CD4-positive, alpha-beta T cell treated with Interleukin-4 for 4 hours (primary cell): ENCODE results near the gene TBC1D17.
A peak's percentile ranks its signal among the peaks of the same experiment; 100 is the strongest.

ENCODE experiments used
- DNase-seq: peaks from one replicate; pipeline ENCODE4 v3.0.0-alpha.2; 2020

TBC1D17 gene

DNA sequence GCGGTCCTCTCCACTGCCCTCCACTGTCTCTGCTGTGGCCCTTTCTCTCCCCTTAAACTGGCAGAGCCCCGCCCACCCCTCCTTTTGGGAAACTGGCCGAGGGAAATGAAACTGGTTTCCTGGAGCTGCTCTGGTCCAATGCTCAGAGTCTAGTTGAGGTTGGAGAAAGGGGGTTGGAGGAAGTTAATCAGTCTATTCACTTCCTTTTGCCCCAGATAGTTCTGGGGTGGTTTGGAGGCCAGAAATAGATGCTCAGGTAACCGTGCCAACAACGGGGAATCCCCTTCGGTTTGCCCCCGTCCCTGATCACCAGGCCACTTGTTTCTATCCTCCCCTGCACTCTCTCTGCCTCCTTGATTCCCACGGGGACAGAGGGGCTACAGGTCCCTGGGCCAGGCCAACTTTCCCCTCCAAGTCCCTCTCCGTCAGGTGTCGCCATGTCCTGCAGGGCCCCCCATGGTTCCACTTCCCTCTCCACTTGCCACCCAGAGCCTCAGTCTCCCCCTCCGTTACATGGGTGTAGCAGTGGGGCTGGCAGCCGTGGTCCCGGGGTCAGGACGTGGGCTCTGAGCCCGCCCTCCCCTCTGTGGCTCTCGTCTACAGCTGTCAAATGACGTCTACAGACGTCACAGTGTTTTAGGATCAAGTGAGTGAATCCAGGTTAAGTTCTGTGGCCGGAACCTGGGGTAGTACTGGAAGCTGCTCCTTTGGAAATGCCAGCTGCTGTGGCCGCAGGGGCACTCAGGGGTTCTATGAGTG lies 19.5 kb downstream of the TBC1D17 start, which contains the start of gene IL4I1:
Gene IL4I1 (minus strand): TSS at position 25 of the 759 bp plus-strand sequence. CDS start 727 bp downstream, outside the sequence.
- peak; percentile 89 for DNase-seq

DNA sequence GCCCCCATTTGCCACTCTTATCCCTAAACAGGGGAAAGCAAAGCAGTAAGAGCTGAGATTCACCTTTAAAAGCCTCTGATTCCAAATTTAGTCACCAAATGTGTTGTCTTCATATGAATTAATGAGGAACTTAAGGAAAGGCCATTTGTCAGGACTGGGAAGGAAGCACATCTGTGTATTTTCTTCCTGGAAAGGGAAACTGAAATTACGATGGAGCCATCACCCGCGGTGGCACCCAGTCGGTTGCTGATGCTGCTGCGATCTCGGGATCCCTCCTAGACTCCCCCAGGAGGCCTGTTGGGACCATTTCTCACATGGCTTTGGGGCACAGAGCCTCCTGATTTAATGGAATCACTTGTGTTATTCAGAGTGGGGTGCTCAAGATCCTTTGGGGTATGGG lies 26.6 kb downstream of the TBC1D17 start:
- no peak for DNase-seq

DNA sequence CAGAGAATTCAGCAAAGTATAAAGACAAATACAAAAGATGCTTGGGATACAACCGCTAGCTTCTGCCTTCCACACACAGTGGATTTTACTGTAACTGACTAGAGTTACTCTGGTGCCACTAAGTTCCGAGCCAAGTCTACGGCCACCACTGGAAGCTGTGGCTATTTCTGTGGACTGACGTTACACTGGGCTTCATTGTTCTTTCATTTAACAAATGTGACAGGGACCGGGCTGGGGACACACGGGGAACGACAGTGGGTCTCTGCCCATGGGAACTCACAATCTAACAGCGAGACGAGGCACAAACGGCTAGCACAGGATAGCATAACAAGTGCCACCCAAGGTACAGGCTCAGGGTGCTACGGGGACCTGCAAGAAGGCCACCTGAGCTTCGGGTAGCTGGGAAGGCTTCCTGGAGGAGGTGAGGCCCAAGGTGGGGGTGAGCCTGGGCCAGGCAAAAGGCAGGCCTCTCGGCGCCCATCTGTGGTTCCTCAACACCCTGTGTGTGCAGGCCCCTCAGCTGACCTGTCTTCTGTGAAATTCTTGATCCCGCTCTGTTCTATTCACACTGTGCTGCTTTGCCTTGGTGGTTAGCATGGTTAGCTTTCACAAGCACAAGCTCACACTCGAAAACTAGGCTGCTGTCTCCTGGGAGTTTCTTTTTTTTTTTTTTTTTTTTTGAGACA lies 29.5 kb downstream of the TBC1D17 start:
- no peak for DNase-seq

DNA sequence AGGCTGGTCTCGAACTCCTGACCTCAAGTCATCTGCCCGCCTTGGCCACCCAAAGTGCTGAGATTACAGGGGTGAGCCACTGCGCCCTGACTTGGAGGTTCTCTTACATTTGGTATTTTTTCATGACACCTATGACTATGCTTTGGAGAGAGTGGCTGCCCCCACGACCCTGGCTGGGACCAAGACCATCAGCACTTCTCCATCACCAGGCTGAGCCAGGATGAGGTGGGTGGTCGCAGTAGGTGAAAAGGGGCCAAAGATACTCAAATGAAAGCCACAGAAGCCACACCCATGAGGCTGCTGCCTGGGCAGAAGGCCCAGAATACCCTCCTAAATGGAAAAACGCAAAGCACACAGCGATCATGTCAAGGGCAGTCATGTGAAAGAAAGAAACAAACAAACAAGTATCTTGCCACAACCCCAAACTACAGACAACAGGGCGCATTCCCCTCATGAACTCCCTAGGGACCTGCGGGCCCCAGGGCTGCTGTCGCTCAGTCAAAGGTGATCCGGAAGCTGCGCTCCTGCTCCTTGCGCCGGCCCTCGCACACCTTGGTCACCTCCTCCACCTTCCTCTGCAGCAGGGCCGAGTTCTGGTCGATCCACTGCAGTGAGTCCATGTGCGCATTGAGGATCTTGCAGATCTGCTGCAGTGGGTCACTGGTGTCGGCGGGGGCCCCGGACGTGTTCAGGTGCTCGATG lies 30.4 kb downstream of the TBC1D17 start:
- no peak for DNase-seq

DNA sequence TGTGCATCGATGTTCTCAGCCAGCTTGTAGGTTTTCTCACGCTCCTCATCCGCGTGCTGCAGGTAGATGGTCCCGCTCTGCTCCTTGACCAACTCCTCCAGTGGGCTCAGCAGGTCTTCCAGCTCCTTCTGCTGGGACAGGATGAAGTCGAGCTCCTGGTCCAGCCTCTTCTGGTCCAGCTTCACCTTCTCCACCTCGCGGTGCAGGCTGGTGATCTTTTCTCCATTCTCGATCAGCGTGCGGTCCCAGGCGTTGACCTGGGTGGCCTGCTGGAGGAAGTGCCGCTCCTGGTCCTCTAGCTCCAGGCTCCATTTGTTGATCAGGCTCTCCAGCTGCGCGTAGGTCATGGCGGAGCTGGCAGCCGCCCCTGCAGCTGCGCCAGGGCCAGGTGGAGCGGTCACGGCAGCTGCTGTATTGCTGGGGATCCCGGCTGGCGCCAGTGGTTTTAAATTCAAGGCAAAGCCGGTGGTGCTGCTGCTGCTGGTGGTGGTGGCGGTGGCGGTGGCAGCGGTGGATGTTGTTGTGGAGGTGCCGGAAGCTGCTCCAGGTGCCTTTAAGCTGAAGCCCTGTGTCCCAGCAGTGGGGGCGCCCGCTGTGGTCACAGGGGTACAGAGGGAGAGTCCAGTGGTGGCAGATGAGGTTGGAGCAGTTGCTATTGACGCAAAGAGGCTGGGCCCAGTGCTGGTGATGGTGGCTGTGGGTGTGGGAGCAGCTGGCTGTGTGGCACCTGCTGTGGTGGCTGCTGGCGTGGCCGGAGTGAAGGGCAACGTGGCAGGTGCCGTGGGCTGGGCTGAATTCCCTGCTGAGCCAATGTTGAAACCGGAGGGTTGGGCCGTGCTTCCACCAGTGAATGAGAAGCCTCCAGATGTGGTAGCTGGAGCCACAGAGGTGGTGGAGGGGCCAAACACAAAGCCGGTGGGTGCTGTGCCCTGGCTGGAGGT lies 31.2 kb downstream of the TBC1D17 start:
- no peak for DNase-seq

DNA sequence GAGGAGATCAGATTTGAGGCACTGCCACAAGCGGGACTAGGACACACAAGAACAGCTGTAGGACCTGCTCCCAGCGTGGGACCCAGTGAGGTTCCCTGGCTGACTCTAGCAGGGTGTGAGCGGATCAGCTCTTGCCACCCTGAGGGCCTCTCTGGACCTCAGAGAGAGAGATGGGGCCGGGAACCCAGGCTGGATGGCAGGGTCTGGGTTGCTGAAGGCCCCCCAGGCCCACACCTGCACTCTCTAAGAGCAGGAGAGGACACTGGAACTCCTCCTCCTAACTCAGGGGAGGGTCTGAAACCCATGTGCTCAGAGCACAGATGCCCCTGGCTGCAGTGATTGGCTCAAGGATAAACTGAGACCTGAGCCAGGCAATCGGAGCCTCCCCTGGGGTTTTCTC lies 32.7 kb downstream of the TBC1D17 start:
- no peak for DNase-seq

DNA sequence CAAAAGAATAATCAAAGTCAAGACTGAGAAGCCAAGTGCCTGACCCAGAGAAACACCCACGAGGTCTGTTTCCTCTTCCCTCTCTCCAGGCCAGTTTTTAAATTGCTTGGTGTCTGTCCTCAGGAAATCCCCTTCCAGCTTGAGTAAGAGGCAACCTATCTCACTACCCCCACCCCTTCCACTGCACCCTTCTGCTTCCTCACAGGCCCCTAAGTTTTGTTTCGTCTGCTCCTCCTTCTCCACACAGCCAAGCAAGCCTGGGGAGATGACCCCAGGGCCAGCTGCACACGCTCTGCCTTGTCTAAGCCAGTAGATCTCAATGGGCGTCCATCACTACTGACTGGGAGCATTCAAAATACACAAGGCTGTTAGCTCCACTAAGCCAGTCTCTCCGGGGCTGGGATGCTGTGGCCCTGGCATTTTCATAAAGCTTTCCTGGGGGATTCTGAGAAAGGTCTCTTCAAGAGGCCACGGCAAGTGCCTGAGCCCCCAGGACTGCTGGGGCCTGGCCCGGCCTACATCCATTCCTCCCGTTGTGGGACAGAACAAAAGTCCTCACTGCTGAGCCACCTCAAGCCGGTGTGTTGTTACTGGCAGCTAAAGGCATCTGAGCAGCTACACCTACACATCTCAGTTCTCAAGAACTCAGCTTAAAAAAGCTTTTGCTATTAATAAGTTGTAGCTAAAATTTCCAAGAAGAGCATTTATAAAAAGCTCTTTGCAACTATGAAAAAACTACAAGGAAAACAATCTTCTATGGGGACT lies 34.1 kb downstream of the TBC1D17 start:
- peak; percentile 56 for DNase-seq

DNA sequence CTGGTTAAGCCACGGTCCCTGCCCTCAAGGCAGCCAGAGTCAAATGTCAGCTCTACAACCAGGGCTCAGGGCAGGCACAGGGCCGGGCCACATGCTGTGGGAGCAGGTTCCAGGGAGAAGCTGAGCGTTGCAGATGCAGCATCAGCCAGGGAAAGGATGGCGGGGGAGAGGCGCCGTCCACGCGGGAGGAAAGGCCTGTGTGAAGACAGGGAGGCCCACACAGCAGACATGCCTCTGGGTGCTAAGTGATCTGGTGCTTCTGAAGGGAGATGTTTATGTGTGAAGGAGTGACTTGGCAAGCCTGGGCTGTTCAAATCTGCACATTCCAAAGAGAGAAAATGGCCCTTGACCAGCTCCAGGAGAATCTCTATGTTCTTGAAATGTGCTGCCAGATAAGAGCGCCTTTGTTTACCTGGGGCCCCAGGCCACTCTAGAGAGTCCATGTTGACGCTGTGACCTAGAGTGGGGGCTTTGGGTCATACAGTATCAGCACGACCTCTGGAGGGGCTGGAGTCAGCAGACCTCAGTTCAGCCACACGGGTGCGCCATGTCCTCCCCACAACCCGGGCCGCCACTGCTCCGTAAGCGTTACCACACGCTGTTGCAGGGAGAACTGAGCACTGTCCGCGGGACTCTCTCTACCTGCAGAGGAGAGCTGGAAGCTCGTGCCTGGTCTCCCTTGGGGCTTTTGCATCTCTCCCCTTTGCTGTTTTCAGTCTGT lies 35.6 kb downstream of the TBC1D17 start:
- no peak for DNase-seq

DNA sequence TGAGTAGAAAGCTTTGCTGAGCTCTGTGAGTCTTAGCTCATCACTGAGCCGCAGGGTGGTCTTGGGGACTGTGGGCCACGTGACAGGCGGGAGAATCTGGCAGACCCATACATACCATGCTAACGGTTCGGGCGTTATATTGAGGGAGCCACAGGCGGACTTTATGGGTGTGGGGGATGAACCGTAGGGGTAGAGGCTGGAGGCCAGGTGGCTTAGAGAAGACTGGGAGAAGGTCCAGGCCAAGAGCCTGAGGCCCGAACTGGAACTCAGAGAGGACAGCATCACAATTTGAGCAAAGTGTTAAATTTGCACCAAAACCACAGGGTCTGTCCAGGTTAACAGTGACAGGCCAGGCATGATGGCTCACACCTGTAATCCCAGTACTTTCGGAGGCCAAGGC lies 36.2 kb downstream of the TBC1D17 start:
- no peak for DNase-seq

DNA sequence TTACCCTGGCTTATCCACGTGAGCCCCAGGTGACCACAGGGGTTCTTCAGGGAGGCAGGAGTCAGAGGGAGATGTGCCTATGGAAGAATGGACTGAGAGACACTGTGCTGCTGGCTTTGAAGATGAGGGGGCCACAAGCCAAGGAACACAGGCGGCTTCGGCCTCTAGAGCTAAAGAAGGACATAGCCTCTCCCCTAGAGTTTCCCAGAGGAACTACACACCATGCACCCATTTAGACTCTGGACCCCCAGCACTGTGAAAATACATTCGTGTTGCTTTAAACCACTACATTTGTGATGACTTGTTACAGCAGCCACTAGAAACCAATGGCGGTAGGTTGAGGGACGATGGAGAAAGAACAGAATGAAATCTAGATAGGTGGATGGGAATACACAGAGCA lies 37.8 kb downstream of the TBC1D17 start:
- no peak for DNase-seq

DNA sequence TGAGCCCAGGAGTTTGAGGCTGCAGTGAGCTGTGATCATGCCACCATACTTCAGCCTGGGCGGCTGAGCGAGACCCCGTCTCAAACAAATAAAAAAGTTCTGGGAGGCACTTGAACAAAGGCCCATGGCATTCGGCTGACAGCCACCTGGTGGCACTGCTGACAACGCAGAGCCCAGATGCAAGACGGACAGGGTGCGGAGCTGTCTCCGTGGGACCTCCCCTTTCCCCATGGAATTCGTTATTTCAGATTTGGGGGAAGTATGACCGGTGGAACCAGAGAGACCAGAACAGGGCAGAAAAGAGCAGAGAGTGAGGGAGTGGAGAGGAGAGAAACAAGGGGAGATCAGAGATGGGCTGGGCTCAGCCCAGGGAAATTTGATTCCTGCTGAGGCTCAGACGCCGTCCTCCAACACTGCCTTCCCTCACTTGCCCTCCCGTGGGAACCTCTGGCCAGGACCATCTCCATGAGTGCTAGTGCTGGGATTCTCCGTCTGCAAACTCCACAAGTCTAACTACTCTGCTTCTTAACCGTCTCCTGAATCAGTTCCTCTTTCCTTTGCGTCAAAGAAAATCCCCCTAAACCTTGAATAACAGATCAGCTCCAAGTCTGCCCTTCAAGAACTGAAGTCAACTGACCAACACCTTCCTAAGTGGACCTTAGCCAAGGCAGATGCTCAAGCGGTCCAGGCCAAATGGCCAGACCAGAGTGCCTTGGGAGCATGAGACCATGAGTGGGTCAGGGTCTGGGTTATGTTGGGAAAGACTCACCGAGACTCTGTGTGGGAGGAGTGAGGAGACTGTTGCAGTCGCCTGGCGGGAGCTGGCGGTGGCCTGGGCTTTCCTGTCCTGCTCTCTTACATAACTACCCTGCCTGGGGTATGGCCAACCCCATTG lies 39.6 kb downstream of the TBC1D17 start:
- no peak for DNase-seq

DNA sequence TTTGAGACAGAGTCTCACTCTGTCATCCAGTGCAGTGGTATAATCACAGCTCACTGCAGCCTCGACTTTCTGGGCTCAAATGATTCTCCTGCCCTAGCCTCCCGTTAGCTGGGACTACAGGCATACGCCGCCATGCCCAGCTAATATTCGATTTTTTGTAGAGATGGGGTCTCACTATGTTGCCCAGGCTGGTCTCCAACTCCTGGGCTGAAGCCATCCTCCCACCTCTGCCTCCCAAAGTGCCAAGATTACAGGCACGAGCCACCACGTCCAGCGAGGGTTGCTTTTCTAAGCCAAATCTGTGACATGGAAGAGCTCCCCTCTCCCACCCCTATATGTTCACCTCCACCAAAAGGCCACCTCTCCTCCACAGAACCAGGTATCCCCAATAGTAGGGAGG lies 40.6 kb downstream of the TBC1D17 start:
- DNase-seq: no peak

DNA sequence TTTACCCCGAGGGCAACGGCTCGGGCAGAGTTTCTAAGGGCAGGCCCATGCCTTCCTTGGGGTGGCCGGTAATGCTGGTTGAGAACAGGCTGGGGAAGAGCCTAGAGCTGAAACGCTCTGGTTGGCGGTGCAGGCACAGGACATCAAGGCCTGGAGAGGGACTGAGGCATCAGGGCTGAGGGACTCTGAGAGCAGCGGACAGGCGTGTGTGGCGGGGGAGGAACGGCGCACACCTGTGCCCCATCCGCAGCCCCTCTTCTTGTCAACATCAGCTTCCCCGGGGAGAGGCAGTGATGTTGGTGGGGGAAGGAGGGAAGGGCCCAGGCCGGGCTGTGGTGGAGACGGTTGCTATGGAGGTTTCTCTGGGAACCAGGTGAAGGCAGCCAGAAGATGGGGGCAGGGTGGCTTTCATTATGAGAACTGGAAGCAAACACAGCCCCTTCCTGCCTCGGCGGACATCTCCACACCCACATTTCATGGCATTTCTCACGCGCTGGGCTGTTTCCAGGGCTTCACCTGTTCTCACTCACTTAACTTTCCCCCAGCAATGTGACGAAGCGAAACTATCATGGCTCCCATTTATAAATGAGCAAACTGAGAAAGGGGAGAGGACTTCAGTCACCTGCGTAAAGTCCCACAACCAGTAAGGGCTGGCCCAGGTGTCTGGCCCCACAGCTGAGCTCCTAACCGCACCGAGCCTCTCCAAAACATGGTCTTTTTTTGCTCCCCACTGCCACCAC lies 43.3 kb downstream of the TBC1D17 start:
- DNase-seq: no peak

DNA sequence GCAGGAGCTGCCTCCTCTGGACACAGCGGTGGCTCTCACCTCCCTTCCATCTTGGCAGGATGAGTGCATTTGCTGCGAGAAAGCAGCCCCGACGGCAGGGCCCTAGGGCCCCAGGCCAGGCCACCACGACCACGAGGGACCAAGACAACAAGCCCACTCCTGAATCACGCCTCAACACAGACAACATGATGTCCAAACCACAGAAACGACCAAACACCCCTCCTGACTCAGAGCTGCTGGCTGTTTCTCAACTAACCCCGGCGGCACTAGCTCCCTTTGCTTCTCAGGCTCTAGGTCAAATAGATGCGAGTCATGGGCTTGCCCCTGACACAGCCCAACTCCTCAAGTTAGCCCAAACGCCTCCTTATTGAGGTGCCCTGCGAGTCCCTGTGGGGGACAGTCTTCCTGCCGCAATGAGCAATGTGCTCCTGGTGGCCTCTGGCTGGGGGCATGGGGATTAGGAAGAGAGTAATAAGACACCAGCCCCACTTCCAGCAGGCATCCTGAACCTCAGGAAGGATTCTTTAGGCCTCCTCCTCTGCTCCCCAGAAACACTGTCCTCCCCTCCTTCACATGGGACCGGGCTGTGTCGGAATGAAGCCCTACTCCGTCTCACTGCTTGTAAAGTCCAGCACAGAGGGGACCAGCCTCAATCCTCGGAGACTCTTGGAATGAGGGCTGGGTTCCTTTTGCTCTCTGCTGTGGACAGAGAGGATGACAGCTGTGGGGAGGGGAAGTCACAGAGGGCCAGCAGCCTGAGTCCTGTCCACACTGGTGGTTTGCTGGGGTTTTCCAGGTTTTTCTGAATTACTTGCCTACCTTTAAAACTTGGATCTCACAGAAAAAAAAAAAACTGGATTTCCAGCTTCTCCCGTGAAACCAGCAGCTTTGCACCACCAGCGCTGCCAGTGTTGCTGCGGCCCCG lies 44.6 kb downstream of the TBC1D17 start:
- DNase-seq: no peak

DNA sequence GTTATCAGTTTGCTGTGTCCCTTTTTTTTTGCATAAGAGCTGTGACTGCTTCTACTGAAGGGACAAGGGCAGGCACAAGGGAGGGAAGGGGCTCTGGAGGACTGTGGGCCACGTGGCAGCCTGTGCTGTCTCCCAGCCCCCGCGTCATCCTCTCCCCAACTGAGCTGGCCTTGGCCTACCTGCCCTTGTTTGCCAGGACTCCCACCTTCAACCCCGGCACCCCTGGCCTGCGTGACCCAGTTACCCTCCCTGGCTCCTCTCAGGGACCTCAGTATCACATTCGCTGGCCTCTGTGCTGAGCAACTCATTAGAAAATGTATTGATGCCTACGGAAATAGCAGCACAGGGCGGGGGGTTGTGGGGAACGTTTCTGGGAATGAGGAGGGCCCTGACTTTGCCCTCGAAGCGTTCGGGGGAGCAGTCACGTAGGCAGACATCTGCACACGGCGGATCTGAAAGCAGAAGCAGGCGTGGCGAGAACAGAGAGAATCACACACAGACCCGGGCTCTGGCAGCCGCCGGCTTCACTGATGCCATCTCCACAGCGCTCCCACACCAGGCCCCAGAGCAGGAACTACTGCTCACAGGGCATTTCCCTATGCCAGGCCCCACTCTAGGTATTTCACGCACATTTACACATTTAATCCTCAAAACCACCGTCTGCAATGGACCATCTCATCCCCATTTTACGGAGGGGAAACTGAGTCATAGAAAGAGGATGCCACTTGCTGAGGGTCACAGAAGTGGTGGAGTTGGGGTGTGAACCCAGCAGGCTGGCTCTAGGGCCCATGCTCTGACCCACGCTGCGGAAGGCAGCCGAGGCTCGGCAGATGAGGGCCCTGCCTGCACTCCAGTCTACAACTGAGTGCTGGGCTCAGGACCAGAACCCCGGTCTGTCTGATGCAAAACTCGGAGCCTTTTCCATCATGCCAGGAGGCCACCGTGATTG lies 45.8 kb downstream of the TBC1D17 start:
- DNase-seq: no peak

DNA sequence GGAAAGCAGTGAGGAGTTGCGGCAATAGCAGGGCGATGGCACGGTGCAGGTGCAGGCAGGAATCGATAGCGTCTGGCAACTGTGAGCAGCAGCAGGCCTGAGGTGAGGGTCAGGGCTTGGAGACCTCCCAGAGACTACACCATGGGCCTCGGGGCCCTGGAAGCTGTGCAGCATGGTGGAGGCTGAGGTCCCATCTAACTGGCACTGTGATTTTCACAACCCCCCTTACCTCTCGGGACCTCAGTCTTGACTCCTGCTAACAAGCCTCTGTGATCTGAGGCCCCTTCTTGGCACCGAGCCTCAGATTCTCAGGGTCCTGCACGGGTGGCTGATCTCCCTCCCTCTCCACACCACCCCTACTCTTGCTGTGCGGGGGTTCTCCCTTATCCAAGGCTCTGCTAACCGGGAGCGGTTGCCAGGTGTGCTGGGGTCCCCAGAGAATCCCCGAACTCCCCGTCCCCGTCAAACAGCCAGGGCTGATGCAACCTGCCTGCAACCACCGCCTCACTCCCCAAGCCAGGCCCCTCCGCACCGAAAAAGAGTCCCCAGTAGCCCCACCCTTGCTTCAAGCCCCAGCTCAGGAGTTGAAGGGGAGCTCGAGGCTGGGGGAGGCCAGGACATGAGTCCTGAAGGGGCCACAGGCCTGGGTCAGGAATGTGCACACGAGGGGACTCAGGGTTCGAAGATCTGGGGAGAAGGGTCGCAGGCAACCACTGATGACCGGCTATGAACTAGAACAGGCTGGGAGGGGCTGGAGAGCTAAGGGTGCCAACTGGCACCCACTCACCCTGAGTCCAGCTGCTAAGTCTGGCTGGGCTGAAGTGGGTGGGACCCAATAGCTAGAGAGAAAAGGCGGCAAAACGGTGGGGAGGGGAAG lies 46.7 kb downstream of the TBC1D17 start:
- DNase-seq: no peak
